OCI-LY1 (cell line): ENCODE results near the gene ATXN7.

Experiments
- H2AFZ ChIP-seq: fragments of 200-600 bp; sonication (generic), shearing (Covaris generic); 2 replicates; pipeline ENCODE4 v1.6.0; 2014; ENCODE audit warnings: antibody characterized with exemption, mild to moderate bottlenecking, low read length
- H3F3A ChIP-seq: fragments of 200-600 bp; sonication (generic), shearing (Covaris generic); 2 replicates; pipeline ENCODE4 v1.6.0; 2014; ENCODE audit warnings: mild to moderate bottlenecking, antibody characterized with exemption, low read length, moderate library complexity; ENCODE audit not compliant: insufficient read depth
- H3K27ac ChIP-seq: fragments of 200-600 bp; sonication (generic); 2 replicates; pipeline ENCODE4 v1.5.1; 2014; ENCODE audit warnings: low read length, mixed run types, mild to moderate bottlenecking, low read depth; ENCODE audit not compliant: poor library complexity, severe bottlenecking
- H3K27me3 ChIP-seq: fragments of 200-600 bp; sonication (generic); 2 replicates; pipeline ENCODE4 v1.6.0; 2014; ENCODE audit warnings: antibody characterized with exemption, mild to moderate bottlenecking, low read length, moderate library complexity; ENCODE audit not compliant: insufficient read depth
- H3K36me3 ChIP-seq: fragments of 200-600 bp; sonication (generic); 2 replicates; pipeline ENCODE4 v1.6.1; 2014; ENCODE audit warnings: mild to moderate bottlenecking, antibody characterized with exemption, low read length, moderate library complexity, mixed read lengths; ENCODE audit not compliant: insufficient read depth
- H3K4me1 ChIP-seq: fragments of 200-600 bp; sonication (generic); 2 replicates; pipeline ENCODE4 v1.5.1; 2014; ENCODE audit warnings: mild to moderate bottlenecking, low read length, moderate library complexity; ENCODE audit not compliant: insufficient read depth, severe bottlenecking
- H3K4me2 ChIP-seq: fragments of 200-600 bp; sonication (generic), shearing (Covaris generic); 2 replicates; pipeline ENCODE4 v1.6.1; 2014; ENCODE audit warnings: low read length
- H3K4me3 ChIP-seq: fragments of 200-600 bp; sonication (generic); 2 replicates; pipeline ENCODE4 v1.5.1; 2014; ENCODE audit warnings: low read length, low read depth, mild to moderate bottlenecking, mixed read lengths; ENCODE audit not compliant: poor library complexity, severe bottlenecking
- H3K79me2 ChIP-seq: fragments of 200-600 bp; shearing (Covaris generic); 2 replicates; pipeline ENCODE4 v1.6.1; 2016; ENCODE audit warnings: mixed run types, low read length, mixed read lengths; ENCODE audit not compliant: insufficient read depth
- H3K9ac ChIP-seq: fragments of 200-600 bp; sonication (generic), shearing (Covaris generic); 2 replicates; pipeline ENCODE4 v1.6.1; 2014; ENCODE audit warnings: mild to moderate bottlenecking, low read length, mixed read lengths
- H3K9me2 ChIP-seq: fragments of 200-600 bp; sonication (generic), shearing (Covaris generic); 2 replicates; pipeline ENCODE4 v1.6.1; 2014; ENCODE audit warnings: low read depth, mild to moderate bottlenecking, low read length, mixed read lengths
- H3K9me3 ChIP-seq: fragments of 200-600 bp; shearing (Covaris generic); 2 replicates; pipeline ENCODE4 v1.6.1; 2014; ENCODE audit warnings: low read length, mixed read lengths
- H4K20me1 ChIP-seq: fragments of 200-600 bp; sonication (generic), shearing (Covaris generic); 2 replicates; pipeline ENCODE4 v1.6.0; 2016; ENCODE audit warnings: mild to moderate bottlenecking, low read length; ENCODE audit not compliant: insufficient read depth
- EZH2 ChIP-seq: fragments of 200-600 bp; sonication (generic), shearing (Covaris generic); IDR thresholded peaks from 2 replicates; pipeline ENCODE4 v1.8.0; 2017; ENCODE audit warnings: borderline replicate concordance, mixed run types, mild to moderate bottlenecking, antibody characterized with exemption, low read length, moderate library complexity, mixed read lengths
- TF ChIP-seq, protein P1 (sequence below): fragments of 200-600 bp; sonication (generic), shearing (Covaris generic); IDR thresholded peaks from 2 replicates; pipeline ENCODE4 v1.5.1; 2017; ENCODE audit warnings: mild to moderate bottlenecking, antibody characterized with exemption, low read length, moderate library complexity, mixed read lengths

Gene ATXN7

DNA sequence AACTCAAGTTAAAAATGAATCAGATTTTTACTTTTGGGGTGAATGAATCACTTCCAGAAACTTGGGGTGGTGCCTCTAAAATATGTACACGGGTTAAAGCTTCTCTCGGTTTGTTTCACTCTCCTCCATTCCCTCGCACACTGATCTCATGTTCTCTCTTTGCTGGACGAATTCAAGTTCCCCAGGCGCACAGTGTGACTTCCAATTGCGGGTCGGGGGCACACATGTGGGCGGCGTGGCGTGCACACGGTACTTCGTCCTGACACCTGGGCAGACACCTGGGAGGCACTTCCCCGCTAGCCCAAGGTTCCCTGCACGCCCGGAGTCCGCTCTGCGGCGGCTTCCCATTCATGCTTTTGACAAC lies 47.8 kb downstream of the ATXN7 start:
- Histone ChIP-seq H3K27ac (peak overlapping the region; percentile 63), H3K9ac (peak overlapping the region; percentile 68), H4K20me1 (no peaks in the 10 kb centered on the region), H3K9me3 (no peaks in the 10 kb centered on the region), H2AFZ (no peak overlapping the region), H3K27me3 (no peaks in the 10 kb centered on the region), H3K4me2 (peak overlapping the region; percentile 82), H3K4me3 (peak overlapping the region; percentile 70), H3K36me3 (peaks cover 24% of the 10 kb centered on the region), H3K9me2 (no peaks in the 10 kb centered on the region), H3K4me1 (peaks cover 29% of the 10 kb centered on the region), H3F3A (no peaks in the 10 kb centered on the region), H3K79me2 (0 out of 2 replicates have a peak, but pooled peaks cover 3% of the 10 kb centered on the region)
- TF ChIP-seq, protein P1, sequence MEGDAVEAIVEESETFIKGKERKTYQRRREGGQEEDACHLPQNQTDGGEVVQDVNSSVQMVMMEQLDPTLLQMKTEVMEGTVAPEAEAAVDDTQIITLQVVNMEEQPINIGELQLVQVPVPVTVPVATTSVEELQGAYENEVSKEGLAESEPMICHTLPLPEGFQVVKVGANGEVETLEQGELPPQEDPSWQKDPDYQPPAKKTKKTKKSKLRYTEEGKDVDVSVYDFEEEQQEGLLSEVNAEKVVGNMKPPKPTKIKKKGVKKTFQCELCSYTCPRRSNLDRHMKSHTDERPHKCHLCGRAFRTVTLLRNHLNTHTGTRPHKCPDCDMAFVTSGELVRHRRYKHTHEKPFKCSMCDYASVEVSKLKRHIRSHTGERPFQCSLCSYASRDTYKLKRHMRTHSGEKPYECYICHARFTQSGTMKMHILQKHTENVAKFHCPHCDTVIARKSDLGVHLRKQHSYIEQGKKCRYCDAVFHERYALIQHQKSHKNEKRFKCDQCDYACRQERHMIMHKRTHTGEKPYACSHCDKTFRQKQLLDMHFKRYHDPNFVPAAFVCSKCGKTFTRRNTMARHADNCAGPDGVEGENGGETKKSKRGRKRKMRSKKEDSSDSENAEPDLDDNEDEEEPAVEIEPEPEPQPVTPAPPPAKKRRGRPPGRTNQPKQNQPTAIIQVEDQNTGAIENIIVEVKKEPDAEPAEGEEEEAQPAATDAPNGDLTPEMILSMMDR, result no peak
- TF ChIP-seq EZH2, result no peak

GRCh38 chr3:63911873-63912767 lies 48.5 kb downstream of the ATXN7 start, which contains the start of gene SCAANT1:
TSS of gene SCAANT1 (minus strand) at chr3:63912383.
- Histone ChIP-seq H3K4me3 (peak within 1 kb of the TSS; percentile 70), H3K9ac (peak within 1 kb of the TSS; percentile 68), H3K36me3 (peaks cover 30% of the 10 kb centered on the region), H3K27me3 (no peaks in the 10 kb centered on the region), H3K4me1 (peaks cover 29% of the 10 kb centered on the region), H3K9me2 (no peaks in the 10 kb centered on the region), H3K27ac (peak within 1 kb of the TSS; percentile 63), H2AFZ (no peak within 1 kb of the TSS), H3K79me2 (0 out of 2 replicates have a peak, but pooled peaks cover 3% of the 10 kb centered on the region), H3K4me2 (peak within 1 kb of the TSS; percentile 82), H3K9me3 (no peaks in the 10 kb centered on the region), H3F3A (no peaks in the 10 kb centered on the region), H4K20me1 (no peaks in the 10 kb centered on the region)
- TF ChIP-seq EZH2, result no peak

GRCh38 chr3:63912768-63913588 lies 49.3 kb downstream of the ATXN7 start:
- TF ChIP-seq EZH2, result no peak
- TF ChIP-seq, protein P1, result no peak
- no peak overlapping the region for H2AFZ ChIP-seq
- H3K9me3 ChIP-seq, result no peaks in the 10 kb centered on the region
- H3K4me3 ChIP-seq, result peak overlapping the region; percentile 70
- H3K36me3 ChIP-seq, result peaks cover 38% of the 10 kb centered on the region
- no peaks in the 10 kb centered on the region for H3K9me2 ChIP-seq
- H3K4me2 ChIP-seq, result peak overlapping the region; percentile 69
- H3F3A ChIP-seq, result no peaks in the 10 kb centered on the region
- no peak overlapping the region for H3K27ac ChIP-seq
- H3K27me3 ChIP-seq, result no peaks in the 10 kb centered on the region
- 0 out of 2 replicates have a peak, but pooled peaks cover 3% of the 10 kb centered on the region for H3K79me2 ChIP-seq
- H4K20me1 ChIP-seq, result no peaks in the 10 kb centered on the region
- H3K9ac ChIP-seq, result peak overlapping the region; percentile 53
- peaks cover 29% of the 10 kb centered on the region for H3K4me1 ChIP-seq
